CD4-positive, alpha-beta T cell (primary cell): Measurements from ENCODE around the gene IKZF1. TPM values are rescaled to one million over a fixed set of nuclear protein-coding genes. Genes with fewer than 3 reads are reported as not detected.

Experiments used
- ATAC-seq: fragments of 200-7000 bp; cut with Tn5 transposase; one replicate; pipeline ENCODE4 v1.10.0; 2022; ENCODE audit warnings: mild to moderate bottlenecking; ENCODE audit not compliant: poor library complexity
- CTCF ChIA-PET: fragments of 350-600 bp; sonication (Branson Sonifier 250); formaldehyde crosslinking; loops from one replicate; lab custom pipeline; 2021; ENCODE audit warnings: antibody characterized with exemption, inconsistent platforms; lab: Charles Lee
- POLR2A ChIA-PET: fragments of 350-600 bp; sonication (Branson Sonifier 250); formaldehyde crosslinking; loops from one replicate; lab custom pipeline; 2021; ENCODE audit warnings: antibody characterized with exemption, inconsistent platforms; lab: Charles Lee
- DNase-seq, 14 experiments: peaks; one replicate each; pipeline ENCODE4 v3.0.0-alpha.2; 2013 to 2020; ENCODE audit warnings: mixed read lengths in 2 of 14
- H3K27ac ChIP-seq, 2 donors: one replicate each; pipeline versions ENCODE4 v1.5.1 to v1.7.0; 2013; ENCODE audit warnings: low read length in 2 of 2, low read depth in 1 of 2, mild to moderate bottlenecking in 1 of 2
- H3K27me3 ChIP-seq, 2 experiments: 1 replicate in 1 of 2; 2 replicates in 1 of 2; pipeline versions ENCODE4 v1.6.1 to v1.7.0; 2013; ENCODE audit warnings: low read length in 2 of 2, control low read depth in 1 of 2, mild to moderate bottlenecking in 1 of 2, moderate library complexity in 1 of 2; ENCODE audit not compliant: insufficient read depth in 2 of 2, control insufficient read depth in 1 of 2
- H3K36me3 ChIP-seq: one replicate; pipeline ENCODE4 v1.6.1; 2013; ENCODE audit warnings: low read length, control low read depth; ENCODE audit not compliant: insufficient read depth
- H3K4me1 ChIP-seq: one replicate; pipeline ENCODE4 v1.6.1; 2013; ENCODE audit warnings: low read length, control low read depth; ENCODE audit not compliant: insufficient read depth
- H3K4me3 ChIP-seq: one replicate; pipeline ENCODE4 v1.5.1; 2013; ENCODE audit warnings: mild to moderate bottlenecking, low read length, moderate library complexity
- H3K9me3 ChIP-seq, 2 experiments: 1 replicate in 1 of 2; 2 replicates in 1 of 2; pipeline versions ENCODE4 v1.6.1 to v1.7.0; 2013; ENCODE audit warnings: low read length in 2 of 2, mild to moderate bottlenecking in 2 of 2, control low read depth in 1 of 2, moderate library complexity in 1 of 2; ENCODE audit not compliant: control insufficient read depth in 1 of 2, insufficient read depth in 1 of 2
- H3K27ac Mint-ChIP-seq: one replicate; pipeline ENCODE4 v1.8.0; 2020; ENCODE audit warnings: mixed read lengths
- H3K27me3 Mint-ChIP-seq: one replicate; pipeline ENCODE4 v1.8.0; 2021; ENCODE audit warnings: mixed read lengths
- H3K36me3 Mint-ChIP-seq: one replicate; pipeline ENCODE4 v1.8.0; 2021; ENCODE audit warnings: low read depth, mixed read lengths
- H3K4me1 Mint-ChIP-seq: one replicate; pipeline ENCODE4 v1.8.0; 2021; ENCODE audit warnings: low read depth, mixed read lengths
- H3K4me3 Mint-ChIP-seq: one replicate; pipeline ENCODE4 v1.8.0; 2020; ENCODE audit warnings: mild to moderate bottlenecking, mixed read lengths
- H3K9me3 Mint-ChIP-seq: one replicate; pipeline ENCODE4 v1.8.0; 2020; ENCODE audit warnings: mixed read lengths
- CTCF ChIP-seq: fragments of 200-600 bp; IDR thresholded peaks from one replicate; pipeline ENCODE4 v1.8.0; 2022; ENCODE audit warnings: antibody characterized with exemption, mild to moderate bottlenecking
- intact Hi-C, 2 experiments: fragments of 100-400 bp; cut with DNase I in 1 of 2; cut with micrococcal nuclease in 1 of 2; formaldehyde crosslinking; loops; one replicate each; pipeline versions ENCODE4 v1.15.1 to v1.9.0; 2023 to 2025; cut with DNase I, micrococcal nuclease
- total RNA-seq, 174 experiments: library from RNA in 2 of 174; stranded (reverse) in 2 of 174; gene quantifications; one replicate each; pipeline ENCODE4 v1.2.3 and lab custom pipeline; 2021 to 2026

The IKZF1 gene
- total RNA-seq, 2 experiments from 2014 or later = 297 to 300 TPM

GRCh38 chr7:50425318-50425717 is 120.8 kb downstream of the IKZF1 start:
- H3K4me1 Mint-ChIP-seq = no peaks in the 10 kb centered on the region
- no peak for TF ChIP-seq CTCF
- H3K4me3 ChIP-seq = no peak overlapping the region
- no peak overlapping the region for H3K4me3 Mint-ChIP-seq
- H3K36me3 Mint-ChIP-seq = no peaks in the 10 kb centered on the region
- DNase-seq (no peak), ATAC-seq (no peak)
- H3K36me3 ChIP-seq = no peaks in the 10 kb centered on the region
- H3K27ac ChIP-seq = no peak overlapping the region
- no peaks in the 10 kb centered on the region for H3K9me3 ChIP-seq
- H3K27ac Mint-ChIP-seq = no peak overlapping the region
- no peaks in the 10 kb centered on the region for H3K9me3 Mint-ChIP-seq
- ChIA-PET CTCF (interaction anchor here (0.9 kb wide), 1 partner anchor 290 kb away, joined by 3 read pairs; no protein-coding TSS in a partner anchor), POLR2A (no interaction called here)
- no peaks in the 10 kb centered on the region for H3K4me1 ChIP-seq
- H3K27me3 ChIP-seq = no peaks in the 10 kb centered on the region
- intact Hi-C loops = no loop called here
- no peaks in the 10 kb centered on the region for H3K27me3 Mint-ChIP-seq

GRCh38 chr7:50426280-50427045 is 121.9 kb downstream of the IKZF1 start:
- Histone ChIP-seq H3K9me3 (no peaks in the 10 kb centered on the region), H3K4me3 (no peak overlapping the region), H3K27ac (no peak overlapping the region), H3K4me1 (no peaks in the 10 kb centered on the region), H3K36me3 (no peaks in the 10 kb centered on the region), H3K27me3 (no peaks in the 10 kb centered on the region)
- no peaks in the 10 kb centered on the region for H3K4me1 Mint-ChIP-seq
- DNase-seq = no peak
- ChIA-PET CTCF (interaction anchor here (2.6 kb wide), 1 partner anchor 8 kb away, joined by 9 read pairs; no protein-coding TSS in a partner anchor), POLR2A (interaction anchor here (0.9 kb wide), 1 partner anchor 49 kb away, joined by 3 read pairs; no protein-coding TSS in a partner anchor)
- H3K36me3 Mint-ChIP-seq = no peaks in the 10 kb centered on the region
- ATAC-seq = no peak
- TF ChIP-seq CTCF = no peak
- H3K4me3 Mint-ChIP-seq = no peak overlapping the region
- H3K27me3 Mint-ChIP-seq = no peaks in the 10 kb centered on the region
- intact Hi-C loops = no loop called here
- H3K9me3 Mint-ChIP-seq = no peaks in the 10 kb centered on the region
- H3K27ac Mint-ChIP-seq = no peak overlapping the region

- CTCF ChIA-PET = interaction anchor here (2.6 kb wide), 1 partner anchor 9 kb away, joined by 9 read pairs; no protein-coding TSS in a partner anchor
- Mint-ChIP-seq H3K4me3 (no peak overlapping the region), H3K36me3 (no peaks in the 10 kb centered on the region), H3K27me3 (no peaks in the 10 kb centered on the region), H3K27ac (no peak overlapping the region), H3K9me3 (no peaks in the 10 kb centered on the region), H3K4me1 (no peaks in the 10 kb centered on the region)
- no peak for DNase-seq
- Histone ChIP-seq H3K36me3 (no peaks in the 10 kb centered on the region), H3K27ac (no peak overlapping the region), H3K9me3 (no peaks in the 10 kb centered on the region), H3K4me1 (no peaks in the 10 kb centered on the region), H3K27me3 (no peaks in the 10 kb centered on the region), H3K4me3 (no peak overlapping the region)
- TF ChIP-seq CTCF = no peak
- POLR2A ChIA-PET = interaction anchor here (0.9 to 1.0 kb wide), 2 partner anchors 10 to 50 kb away, joined by 3 read pairs; no protein-coding TSS in a partner anchor
- ATAC-seq = no peak
- intact Hi-C loops = no loop called here
Measured at GRCh38 chr7:50427518-50427917, 123.0 kb downstream of the IKZF1 start.
